T1000 (cell line): ENCODE results near the gene DCLK1.

Experiments
- DNase-seq: peaks from one replicate; lab custom pipeline; 2025; ENCODE audit warnings: mixed read lengths; lab: John Stamatoyannopoulos, UW

Gene DCLK1

DNA sequence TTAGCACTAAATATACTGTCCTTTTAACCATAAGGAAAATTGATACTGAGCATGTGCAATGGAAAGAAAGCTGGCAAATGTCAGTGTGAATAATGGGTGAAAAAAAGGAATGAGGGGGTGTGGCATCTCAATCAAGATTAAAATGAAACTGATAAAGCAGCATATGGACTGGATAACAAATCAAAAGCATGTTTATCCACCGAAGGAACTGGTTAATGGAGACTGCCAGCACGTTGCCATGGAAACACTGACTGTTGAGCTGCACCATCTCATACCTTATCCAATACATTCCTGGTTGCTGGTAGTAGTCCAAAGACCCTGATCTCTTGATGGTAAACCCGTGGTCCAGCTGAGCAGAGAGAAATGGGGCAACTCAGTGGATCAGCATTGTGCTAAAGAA, 343.2 kb downstream of the DCLK1 start:
- no peak for DNase-seq

- no peak for DNase-seq
Observed at GRCh38 chr13:35785576-35786303, 345.4 kb downstream of the DCLK1 start.

GRCh38 chr13:35784286-35784951, 346.8 kb downstream of the DCLK1 start:
- no peak for DNase-seq

DNA sequence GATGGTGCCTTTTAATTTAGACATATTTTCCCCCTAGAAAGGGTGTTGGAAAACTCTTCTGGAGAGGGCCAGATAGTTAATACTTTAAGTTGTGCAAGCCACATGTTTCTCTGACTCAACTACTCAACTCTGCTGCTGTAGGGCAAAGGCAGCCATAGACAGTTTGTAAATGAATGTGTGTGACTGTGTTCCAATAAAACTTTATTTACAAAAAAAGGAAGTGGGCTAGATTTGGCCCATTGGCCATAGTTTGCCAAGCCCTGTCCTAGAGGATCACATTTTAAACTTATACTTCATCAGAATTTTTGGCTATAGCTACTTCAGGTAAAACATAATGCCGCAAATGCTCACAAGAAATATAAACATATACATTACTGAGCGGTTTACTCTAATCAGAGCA, 348.4 kb downstream of the DCLK1 start:
- DNase-seq = no peak

- DNase-seq = no peak
Observed at GRCh38 chr13:35781036-35782000, 349.9 kb downstream of the DCLK1 start.

- no peak for DNase-seq
Observed at GRCh38 chr13:35780613-35781012, 350.6 kb downstream of the DCLK1 start.

GRCh38 chr13:35771898-35772297, 359.3 kb downstream of the DCLK1 start:
- no peak for DNase-seq

GRCh38 chr13:35770756-35771297, 360.4 kb downstream of the DCLK1 start:
- DNase-seq = no peak

DNA sequence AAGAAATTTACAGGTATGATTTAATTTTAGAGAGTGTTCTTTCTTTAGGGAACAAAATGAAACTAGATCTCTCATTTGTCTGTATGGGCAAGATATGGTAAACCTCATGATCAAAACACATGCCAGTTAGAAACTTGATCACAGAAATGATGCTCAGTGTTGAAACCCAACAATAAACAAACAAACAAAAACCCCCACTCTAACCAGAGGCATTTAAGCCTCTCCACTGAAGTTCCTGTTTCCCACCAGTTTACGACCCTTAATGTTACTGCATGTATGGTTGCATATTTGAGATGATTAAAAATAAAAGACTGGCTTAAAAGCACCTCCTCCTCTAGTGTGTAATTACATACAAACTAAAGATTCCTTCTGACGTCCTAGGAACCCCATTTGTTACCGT, 361.4 kb downstream of the DCLK1 start:
- no peak for DNase-seq

DNA sequence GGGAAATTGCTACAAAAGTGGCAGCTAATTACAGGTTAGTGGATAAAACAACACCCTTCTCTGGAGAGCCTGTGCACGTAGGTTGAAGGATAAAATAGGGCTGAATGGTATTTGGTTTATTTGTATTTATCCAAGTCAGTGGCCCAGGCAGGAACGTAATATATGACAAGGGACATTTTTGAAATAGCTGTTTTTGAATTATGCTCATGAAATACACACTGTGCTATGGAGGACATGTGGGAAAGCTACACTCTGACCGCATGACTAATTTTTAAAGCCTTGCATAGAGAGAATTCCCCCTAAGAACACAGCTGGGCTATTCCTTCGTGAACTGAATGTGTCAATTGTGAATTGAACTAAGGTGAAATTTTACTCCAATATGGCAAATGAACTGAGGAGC, 362.6 kb downstream of the DCLK1 start:
- no peak for DNase-seq

- no peak for DNase-seq
Observed at GRCh38 chr13:35768073-35768472, 363.1 kb downstream of the DCLK1 start.

DNA sequence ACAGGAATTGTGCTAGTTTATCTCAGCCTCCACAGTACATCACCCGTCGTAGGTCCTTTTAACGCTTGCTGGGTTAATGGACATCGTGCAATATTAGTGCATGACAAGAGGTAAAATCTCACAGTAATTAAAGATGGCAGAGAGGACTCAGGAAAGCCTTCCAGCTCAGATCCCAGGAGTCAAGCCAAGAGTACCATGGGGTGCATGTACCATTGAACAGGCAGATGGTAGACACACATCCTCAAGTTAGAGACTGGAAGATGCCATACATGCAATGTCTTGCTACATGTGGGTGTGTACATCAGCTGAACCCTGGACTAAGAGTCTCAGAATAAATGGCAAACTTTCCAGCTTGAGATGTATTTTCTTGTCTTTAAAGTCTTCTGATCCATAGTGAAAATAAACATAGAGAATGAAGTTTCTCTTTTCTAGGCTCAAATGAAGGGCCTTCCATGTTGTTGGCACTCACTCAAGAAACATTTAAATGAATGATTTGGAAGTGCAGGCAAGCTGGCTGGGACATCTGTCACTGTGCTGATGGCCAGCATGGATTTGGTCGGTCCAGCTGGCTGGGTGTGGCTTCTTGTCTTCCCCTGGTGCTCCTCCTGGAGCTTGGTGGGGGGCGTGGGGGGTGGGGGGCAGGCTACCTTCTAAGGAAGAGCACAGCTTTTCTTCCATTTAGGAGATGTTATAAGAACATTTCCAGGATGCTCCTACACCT, 363.8 kb downstream of the DCLK1 start:
- DNase-seq = no peak

- DNase-seq = no peak
Observed at GRCh38 chr13:35766663-35767062, 364.5 kb downstream of the DCLK1 start.

GRCh38 chr13:35765941-35766340, 365.2 kb downstream of the DCLK1 start:
- no peak for DNase-seq

DNA sequence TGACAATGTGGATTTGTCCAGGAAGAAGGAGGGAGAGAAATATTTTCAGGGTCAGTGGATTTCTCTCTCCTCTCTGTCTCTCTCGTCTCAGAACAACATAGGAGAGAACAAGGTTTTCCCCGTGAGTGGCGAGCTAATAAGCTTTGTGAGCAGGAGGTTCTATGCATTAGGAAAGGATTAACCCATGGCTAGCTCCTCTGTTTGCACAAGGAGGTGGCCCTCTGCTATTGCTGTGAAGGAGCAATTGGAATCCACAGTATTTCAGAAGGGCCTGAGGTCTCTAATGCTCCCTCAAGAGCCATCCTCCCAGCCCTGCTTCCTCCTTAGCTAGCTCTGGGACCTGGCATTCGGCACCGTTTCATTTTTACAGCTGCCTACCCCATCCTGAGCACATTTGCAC, 365.8 kb downstream of the DCLK1 start:
- no peak for DNase-seq

DNA sequence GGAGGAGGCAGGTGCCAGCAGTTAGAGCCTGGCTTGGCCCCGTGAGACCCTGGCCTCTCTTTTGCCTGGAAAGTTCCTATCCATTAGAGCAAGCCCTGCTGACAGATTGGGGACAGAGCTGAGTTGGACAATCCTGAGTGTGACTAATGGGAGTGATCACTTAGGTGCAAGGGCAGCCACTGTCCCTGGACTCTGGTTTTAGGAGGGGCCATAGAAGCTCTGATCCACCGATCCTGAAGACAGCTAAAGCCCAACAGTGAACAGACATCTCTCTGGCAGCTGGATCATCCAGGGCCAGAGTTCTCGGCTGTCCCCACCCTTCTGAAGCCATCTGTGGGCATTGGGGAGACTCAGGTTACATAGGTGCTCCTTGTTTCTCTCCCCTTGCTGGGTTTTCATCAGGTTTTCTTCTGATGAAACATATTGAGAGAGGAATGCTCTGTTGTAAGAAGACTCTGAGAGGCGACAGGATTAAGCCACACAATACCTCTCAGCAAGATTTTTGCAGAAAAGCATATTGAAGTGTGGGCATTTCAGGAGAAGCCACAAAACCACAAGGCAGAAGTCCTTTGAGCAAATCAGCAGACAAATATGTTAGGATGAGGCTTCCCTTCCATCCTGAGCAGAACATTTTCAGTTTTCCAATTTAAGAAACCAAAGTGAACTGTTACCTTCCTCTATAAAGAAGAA, 366.7 kb downstream of the DCLK1 start:
- DNase-seq = no peak

GRCh38 chr13:35763782-35764123, 367.4 kb downstream of the DCLK1 start:
- DNase-seq = no peak

- DNase-seq = no peak
Observed at GRCh38 chr13:35763060-35763781, 368.0 kb downstream of the DCLK1 start.

DNA sequence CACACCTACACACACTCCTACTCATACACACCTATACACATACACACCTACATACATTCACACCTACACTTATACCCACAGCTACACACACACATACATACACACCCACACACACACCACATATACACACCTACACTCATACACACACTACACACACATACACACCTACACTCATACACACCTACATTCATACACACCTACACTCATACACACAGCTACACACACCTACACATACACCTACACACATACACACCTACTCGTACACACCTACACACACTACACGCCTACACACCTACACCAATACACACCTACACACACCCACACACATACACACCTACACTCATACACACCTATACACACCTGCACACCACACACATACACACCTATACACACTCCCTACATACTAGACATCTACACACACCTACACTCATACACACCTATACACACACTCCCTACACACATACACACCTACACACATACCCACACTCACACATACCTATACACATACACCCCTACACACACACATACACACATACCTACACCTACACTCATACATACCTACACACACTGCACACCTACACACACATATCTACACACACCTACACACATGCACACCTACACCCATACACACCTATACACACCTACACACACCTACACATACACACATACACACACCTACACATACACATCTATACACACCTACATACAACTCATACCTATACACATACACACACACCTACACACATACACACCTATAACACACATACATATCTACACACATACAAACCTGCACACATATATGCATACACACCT, 369.5 kb downstream of the DCLK1 start:
- no peak for DNase-seq
